Measurements from ENCODE around the gene CACNA2D3. TPM values are rescaled to one million over a fixed set of nuclear protein-coding genes. Genes with fewer than 3 reads are reported as not detected.

CACNA2D3 gene
- polyA plus RNA-seq, 3 donors: 1.2 to 1.9 (median 1.7) TPM

DNA sequence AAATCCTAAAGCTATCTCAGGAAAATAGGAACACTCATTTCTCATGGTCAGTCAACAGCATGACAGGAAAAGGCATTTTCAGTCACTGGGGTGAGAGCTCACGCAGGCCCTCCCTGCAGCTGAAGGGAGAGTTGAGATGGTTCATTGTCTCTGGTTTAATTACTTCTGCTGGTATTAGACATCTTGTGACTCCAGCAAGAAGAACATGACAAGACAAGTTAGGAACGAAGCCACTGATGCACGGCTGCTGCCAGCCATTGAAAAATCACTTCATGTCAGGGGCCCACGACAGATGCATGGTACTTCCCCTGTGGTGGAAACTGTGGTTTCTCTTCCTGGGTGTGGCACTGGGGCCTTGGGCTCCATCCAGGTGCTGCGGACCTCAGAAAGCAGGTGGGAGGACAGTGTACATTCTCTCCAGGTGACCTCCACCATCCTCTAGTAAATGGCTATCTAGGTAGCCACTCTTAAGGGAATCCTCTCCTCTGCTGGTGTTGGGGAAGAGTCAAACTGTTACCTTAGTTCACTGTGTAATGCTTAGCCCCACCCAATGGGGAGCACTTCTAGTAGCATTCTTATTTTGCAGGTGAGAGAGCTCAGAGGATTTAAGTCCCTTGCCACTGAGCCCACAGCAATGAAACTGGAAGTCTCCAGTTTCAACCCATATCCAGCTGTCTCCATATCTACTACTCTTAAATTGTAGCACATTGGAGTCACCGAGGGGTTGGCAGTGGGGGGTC, 531.3 kb downstream of the CACNA2D3 start:
- DNase-seq (ENCODE audit: extremely low read depth in 1 of 11, low read depth in 9 of 11, low spot score in 4 of 11): no peak

DNA sequence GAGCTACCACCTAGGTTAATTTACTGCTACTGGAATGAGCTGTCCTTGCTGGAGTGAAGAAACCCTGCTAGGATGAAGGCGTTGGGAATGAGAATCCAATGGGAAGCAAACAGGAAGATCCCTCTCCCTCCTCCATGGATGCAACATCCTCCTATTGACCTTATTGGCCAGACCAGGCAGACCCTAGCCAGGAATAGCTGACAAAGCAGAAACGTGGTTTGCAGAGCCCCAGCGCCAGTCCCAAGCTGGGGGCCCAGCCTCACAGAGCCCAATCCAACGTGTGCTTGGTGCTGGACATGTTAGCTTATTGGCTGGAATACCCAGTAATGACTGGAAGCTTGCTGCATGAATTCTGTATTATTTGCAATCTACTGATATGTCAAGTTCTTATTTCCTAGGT, 532.4 kb downstream of the CACNA2D3 start:
- no peak for DNase-seq (ENCODE audit: extremely low read depth in 1 of 11, low read depth in 9 of 11, low spot score in 4 of 11)

DNA sequence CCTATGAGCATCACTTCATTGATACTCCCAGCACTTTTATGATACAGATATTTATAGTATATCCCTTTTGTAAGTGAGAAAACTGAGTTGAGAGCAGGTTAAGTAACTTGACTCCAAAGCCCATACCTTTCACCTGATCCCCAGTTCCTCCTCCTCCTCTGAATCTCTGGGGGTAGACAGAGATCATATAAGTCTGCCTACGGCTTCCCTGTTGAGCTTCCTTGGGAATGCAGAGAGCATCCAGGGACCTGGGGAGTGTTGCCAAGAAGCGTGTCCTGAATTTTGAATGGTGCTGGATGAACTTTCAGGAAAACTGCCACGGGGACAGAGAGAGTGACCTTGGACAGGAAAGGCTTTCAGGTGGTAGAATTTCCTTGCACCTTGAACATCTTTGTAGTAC, 537.0 kb downstream of the CACNA2D3 start:
- no peak for DNase-seq (ENCODE audit: extremely low read depth in 1 of 11, low read depth in 9 of 11, low spot score in 4 of 11)

DNA sequence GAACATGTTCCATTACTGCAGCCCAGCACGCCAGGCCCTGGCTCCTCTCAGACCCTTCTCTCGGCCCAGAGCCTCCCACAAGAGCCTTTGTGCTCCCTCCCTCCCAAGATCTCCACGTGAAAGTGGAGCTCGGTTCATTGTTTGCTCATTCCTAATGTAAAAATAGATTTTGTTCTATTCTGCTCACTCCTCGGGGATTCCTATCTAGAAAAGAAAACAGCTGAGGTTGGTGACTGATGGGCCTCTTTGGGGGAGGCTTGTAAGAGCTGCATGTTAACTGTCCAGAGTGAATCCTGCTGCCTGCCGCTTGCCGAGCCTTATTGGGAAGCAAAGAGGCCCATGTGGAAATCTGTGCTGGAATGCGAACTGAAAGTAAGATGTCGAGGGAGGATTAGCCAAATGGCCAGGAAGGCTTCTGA, 538.4 kb downstream of the CACNA2D3 start:
- DNase-seq (ENCODE audit: extremely low read depth in 1 of 11, low read depth in 9 of 11, low spot score in 4 of 11): peak in 9 of 11 donors; percentile 17 to 66 (median 44)

DNA sequence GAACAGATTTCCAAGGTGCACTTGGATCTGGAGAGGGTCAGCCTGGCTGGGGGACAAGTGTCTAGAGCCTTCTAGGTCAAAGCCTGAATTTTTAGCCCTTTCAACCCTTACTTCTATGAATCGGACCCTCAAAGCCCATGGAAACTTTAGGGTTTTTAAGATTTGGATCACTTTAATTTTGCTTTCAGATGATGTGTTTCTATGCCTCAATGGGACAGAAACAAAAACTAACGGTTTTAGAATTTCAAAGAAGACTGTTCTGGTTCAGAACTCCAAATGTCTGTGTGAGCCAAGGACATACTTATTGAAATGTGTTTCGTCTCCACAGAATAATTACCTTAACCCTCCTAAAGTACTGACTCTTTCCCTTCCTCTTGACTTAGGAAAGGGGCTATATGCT, 538.8 kb downstream of the CACNA2D3 start:
- no peak for DNase-seq (ENCODE audit: extremely low read depth in 1 of 11, low read depth in 9 of 11, low spot score in 4 of 11)

DNA sequence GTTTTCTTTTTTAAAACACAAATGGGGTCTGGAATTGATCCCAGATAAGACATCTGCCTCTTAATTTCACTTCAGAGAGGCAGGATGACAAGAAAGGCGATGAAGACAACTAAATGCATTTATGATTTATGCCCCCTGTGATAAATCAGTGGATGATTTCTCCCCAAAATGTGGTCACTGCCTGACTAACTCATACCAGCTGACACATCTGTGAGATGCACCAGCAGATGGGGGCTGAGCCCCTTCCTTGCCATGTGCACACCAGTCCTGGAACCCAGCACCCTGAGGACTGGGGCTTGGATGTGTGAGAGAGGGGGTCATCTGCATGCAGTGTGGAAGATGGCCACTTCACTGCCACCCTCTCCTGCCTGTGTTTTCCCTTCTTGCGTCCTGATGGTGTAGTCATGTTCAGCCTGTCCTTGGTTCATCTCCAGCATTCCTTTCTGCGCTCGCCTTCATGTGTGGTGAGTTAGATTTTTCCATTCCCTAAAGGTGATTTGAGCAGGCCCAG, 541.2 kb downstream of the CACNA2D3 start:
- no peak for DNase-seq (ENCODE audit: extremely low read depth in 1 of 11, low read depth in 9 of 11, low spot score in 4 of 11)

DNA sequence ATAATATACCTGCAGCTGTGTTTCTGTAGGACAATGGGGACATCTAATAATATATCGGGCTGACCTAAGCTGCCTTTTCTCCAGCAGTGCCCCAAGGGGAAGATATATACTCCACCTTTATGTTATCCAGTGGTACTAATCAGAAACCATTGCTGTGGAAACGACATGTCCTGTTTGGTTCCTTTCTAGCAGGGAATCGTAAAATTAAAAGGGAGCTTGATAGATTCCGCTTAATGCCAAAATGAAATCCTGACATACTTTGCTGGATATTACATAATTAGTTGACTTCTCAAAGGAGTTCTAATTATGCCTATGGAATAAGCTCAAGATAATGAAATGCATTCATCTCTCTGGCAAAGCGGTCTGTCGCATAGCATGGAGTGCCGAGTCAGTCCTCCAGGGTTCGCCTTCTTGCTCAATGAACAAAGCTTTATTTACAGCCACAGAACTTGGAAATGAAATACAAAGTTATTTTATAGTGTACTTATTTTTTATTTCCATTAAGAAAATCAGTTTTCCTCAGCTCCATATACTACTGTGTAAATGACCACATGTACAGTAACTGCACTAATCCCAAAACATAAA, 542.8 kb downstream of the CACNA2D3 start:
- no peak for DNase-seq (ENCODE audit: extremely low read depth in 1 of 11, low read depth in 9 of 11, low spot score in 4 of 11)

DNA sequence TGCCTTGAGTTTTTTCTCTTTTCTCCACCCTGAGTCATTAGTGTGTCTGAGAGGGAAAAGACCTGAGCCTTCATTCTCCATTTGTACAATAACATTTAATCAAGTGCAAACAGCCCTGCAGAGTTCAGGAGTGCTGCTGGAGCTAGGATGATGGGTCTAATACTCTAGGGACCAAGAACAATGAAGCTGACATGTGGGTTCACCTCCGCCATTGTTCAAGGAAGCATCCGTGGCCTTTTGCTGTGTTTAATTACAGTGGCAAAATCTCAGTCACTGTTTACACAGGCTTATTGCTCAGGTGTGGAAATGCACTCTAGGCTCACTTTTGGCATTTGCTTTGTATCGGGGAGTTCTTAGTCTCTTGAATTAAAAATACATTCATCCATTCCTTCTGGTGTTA, 545.9 kb downstream of the CACNA2D3 start:
- no peak for DNase-seq (ENCODE audit: extremely low read depth in 1 of 11, low read depth in 9 of 11, low spot score in 4 of 11)

DNA sequence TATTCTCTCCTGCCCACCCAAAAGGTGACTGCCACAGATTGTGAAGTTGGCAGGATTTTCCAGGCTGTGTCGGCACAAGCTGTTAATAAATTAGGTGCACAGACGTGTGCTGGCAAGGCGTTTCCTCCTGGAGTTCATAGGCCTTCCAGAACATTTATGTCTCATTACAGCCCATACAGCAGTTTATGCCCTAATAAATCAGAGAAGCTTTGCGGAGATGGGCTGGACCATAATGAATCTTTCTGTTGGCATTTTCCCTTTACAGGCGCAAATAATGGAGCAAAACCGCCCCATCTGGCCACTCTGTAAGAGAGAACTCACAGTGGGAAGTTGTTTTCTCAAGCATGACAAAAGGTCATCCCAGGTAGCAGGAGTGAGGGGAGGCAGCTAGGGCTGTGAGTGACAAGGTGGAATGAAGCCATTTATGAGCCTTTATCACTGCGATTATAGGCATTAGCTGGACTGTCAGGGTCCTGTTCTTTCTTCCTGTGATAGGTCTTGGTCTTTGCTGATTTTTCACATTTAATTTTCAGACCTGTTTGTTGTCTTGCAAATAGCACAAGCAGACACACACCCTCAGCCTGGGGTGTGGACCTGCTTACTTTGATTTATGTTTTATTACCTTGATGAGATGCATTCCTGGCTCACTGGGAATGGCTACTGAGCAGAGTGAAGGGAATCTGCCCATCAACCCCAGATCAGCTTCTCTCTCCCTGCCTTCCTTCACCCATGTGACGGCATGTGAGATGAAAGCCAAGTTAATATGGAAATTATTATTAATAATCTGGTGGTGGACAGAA, 548.0 kb downstream of the CACNA2D3 start:
- peak in 9 of 11 donors; percentile 23 to 58 (median 39) for DNase-seq (ENCODE audit: extremely low read depth in 1 of 11, low read depth in 9 of 11, low spot score in 4 of 11)

DNA sequence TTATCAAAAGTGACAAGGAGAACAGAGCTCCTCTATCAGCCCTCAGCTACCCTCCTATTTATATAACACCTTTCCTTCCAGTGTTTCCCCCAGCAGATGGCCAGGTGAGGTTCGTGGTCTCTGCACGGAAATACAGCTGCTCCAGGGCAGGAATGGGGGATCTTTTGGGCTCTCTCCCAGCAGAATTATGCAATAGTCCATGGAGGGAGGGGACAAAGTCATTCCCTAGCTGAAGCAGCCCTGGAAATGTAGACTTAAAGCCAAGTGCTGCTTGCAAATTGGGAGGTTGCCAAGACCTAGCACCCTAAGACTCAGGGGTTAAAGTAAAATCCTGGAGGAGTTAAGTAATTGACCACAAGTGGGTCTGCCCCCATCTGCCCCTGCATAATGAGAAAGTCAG, 549.2 kb downstream of the CACNA2D3 start:
- DNase-seq (ENCODE audit: extremely low read depth in 1 of 11, low read depth in 9 of 11, low spot score in 4 of 11): no peak

DNA sequence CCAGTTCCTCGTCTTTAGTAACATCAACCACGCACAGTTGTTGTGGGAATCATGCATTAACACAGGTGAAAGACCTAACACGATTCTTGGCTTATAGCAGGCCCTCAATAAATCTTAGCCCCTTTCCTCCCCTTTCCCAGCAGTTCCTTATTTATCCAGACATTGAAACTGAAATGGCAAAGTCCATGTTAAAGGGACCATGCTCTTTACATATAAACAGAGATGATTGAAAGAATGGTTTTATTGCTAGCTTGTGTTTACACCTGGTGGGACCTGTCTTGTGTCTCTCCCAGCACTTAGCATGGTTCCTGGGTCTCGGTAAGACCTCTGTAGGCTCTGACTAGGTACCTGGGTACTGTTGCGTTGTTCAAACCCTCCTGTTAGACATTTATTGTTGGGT, 553.7 kb downstream of the CACNA2D3 start:
- no peak for DNase-seq (ENCODE audit: extremely low read depth in 1 of 11, low read depth in 9 of 11, low spot score in 4 of 11)

DNA sequence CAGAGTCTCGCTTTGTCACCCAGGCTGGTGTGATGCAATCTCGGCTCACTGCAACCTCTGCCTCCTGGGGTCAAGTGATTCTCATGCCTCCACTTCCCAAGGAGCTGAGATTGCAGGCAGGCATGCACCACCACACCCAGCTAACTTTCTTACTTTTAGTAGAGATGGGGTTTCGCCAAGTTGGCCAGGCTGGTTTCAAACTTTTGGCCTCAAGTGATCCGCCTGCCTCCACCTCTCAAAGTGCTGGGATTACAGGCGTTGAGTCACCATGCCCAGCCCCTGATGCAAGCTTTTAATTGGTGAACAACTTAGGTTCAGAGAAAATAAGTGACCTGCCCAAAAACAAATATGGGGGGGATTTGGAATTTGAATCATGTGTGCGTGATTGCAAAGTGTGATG, 559.4 kb downstream of the CACNA2D3 start:
- DNase-seq (ENCODE audit: extremely low read depth in 1 of 11, low read depth in 9 of 11, low spot score in 4 of 11): no peak

DNA sequence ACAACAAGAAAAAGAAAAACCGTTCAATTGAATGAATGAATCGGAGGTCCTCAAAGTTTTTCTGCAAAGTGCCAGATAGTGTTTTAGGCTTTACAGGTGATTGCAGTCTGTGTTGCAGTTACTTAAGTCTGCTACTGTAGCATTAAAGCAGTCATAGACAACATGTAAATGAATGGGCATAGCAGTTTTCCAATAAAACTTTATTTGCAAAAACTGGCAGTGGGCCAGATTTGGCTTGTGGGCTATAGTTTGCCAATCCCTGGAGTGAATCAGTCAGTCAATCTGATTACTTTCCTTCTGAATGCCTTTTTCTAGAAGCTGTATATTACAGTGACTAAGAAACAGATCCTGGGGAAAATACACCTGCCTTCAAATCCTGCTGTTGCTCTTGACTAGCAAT, 562.9 kb downstream of the CACNA2D3 start:
- DNase-seq (ENCODE audit: extremely low read depth in 1 of 11, low read depth in 9 of 11, low spot score in 4 of 11): no peak

DNA sequence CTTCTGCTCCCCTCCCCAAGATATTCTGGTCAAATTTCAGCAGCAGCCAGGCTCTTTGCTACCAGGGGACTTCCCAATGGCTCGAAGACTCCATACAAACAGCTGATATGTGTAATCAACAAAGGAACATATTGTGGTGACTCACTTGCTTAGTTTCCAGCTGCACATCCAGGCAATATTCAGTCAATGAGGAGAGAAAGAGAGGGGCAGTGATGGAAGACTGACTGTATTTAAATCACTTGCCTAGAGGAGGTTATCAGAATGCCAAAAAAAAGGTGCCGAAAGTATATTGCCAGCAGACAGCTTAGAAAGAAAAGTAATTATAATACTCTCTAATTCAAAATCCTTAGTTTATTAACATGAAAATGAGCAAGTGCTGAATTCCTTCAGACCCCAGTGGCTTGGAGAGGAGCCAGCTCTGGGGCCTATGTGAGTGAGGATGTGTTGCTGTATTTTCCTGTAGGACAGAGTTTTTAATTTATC, 569.0 kb downstream of the CACNA2D3 start:
- no peak for DNase-seq (ENCODE audit: extremely low read depth in 1 of 11, low read depth in 9 of 11, low spot score in 4 of 11)

DNA sequence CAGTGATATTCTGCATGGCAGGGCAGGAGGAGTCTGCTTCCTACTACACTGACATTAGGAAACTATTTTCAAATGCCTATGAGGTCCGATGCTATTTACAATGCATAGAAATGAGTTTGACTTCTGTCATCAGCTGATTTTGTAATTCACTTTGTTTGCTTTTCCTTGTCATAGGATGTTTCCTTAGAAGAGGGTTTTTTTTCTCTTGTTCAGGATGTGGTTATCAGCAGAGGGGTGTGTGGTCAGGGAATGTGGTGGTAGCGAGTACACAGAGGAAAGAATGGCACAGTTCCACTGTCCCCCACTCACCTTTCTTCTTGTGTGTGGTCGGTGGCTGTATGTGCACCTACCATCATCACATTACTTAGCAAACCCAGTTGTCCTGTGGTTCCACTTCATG, 574.0 kb downstream of the CACNA2D3 start:
- DNase-seq (ENCODE audit: extremely low read depth in 1 of 11, low read depth in 9 of 11, low spot score in 4 of 11): no peak

DNA sequence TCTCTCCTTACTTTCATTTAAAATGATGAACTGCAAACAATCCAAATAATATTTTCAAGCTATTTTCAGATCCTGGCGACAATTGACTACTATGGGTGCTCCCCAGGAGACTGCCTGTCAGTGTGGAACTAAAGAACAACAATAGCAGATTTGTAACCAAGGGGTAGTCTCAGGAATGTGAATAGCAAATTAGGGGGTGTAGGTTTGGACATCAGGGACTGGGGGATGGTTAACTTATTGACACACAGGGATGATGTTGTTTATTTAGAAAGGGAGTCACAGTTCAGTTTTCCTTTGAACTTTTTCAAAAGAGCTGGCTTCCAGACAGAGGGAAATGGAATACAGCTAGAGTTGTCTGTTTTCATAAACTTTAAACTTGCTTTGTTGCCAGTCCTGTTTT, 575.7 kb downstream of the CACNA2D3 start:
- no peak for DNase-seq (ENCODE audit: extremely low read depth in 1 of 11, low read depth in 9 of 11, low spot score in 4 of 11)

DNA sequence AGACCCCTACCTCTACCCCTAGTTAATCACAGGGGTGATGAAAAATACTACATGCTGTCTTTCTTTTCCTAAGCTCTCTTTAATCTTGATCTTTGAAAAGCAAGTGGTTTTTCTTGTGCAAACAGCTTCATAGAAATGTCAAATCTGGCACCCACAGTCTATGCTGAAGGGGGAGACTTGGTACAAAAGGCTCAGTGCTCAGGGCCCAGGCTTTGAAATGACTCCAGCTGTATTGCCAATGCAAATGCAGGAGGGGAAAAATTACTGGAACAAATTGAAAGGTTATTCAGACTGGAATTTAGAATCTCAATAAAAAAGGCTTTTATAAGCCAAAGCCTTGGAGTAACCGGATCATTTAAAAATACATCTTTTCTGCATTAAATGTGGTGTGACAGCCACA, 581.6 kb downstream of the CACNA2D3 start:
- DNase-seq (ENCODE audit: extremely low read depth in 1 of 11, low read depth in 9 of 11, low spot score in 4 of 11): no peak

DNA sequence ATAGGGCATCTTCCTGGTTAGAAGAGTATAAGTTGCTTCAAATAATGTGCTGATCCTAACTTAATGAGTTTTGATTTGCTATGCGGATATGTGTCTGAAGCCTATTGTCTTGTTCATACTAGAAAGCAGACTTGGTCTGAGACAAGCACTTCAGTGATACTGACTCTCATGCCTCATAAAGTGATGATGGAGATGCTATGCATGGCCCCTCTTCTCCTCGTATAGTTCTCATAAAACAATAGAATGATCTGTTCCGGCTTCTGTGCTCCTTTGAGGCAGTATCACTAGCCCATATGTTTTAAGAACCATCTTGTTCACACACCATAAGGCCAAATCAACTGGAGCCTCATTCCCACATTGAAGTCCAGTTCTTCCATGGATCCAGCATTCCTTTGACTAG, 583.4 kb downstream of the CACNA2D3 start:
- DNase-seq (ENCODE audit: extremely low read depth in 1 of 11, low read depth in 9 of 11, low spot score in 4 of 11): no peak

DNA sequence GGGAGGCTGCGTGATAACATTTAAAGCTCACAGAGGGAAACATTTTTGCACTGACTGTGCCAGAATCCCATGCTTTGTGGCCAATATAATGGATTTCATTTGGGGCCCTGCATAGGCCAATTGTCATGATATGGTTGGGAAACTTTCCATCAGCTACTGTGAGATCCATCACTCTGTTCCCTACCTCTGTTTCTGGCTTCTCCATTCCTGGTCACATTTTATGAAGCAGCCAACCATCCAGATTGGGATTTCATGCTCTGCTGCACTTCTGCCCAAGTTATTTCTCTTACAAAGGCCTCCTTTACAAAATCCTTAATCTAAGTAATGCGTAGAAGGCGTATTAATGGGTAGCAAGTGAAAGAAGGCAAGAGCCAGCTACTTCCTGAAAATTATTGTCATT, 584.4 kb downstream of the CACNA2D3 start:
- DNase-seq (ENCODE audit: extremely low read depth in 1 of 11, low read depth in 9 of 11, low spot score in 4 of 11): no peak

DNA sequence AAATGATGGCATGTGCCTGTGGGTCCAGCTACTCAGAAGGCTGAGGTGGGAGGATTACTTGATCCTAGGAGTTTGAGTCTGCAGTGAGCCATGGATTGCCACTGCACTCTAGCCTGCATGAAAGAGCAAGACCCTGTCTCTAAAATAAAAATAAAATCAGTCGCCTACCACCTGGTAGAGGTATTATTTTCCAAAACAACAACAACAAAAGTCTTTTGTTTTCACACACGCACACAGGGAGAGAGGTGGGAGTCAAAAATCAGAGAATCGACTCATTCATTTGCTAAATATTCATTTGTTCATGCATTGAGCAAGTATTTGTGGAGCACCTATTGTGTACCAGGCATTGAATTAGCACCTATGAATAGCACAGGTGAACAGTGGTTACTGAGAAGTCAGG, 587.4 kb downstream of the CACNA2D3 start:
- no peak for DNase-seq (ENCODE audit: extremely low read depth in 1 of 11, low read depth in 9 of 11, low spot score in 4 of 11)

Measured in renal cortex interstitium (tissue), 11 donors.